ENCODE measurements around the gene SHOX.
"Not testable (repeated sequence)": the region's sequence is repeated elsewhere in the genome, so short reads cannot be mapped to it uniquely, and the experiment has no call there.

SHOX gene

DNA sequence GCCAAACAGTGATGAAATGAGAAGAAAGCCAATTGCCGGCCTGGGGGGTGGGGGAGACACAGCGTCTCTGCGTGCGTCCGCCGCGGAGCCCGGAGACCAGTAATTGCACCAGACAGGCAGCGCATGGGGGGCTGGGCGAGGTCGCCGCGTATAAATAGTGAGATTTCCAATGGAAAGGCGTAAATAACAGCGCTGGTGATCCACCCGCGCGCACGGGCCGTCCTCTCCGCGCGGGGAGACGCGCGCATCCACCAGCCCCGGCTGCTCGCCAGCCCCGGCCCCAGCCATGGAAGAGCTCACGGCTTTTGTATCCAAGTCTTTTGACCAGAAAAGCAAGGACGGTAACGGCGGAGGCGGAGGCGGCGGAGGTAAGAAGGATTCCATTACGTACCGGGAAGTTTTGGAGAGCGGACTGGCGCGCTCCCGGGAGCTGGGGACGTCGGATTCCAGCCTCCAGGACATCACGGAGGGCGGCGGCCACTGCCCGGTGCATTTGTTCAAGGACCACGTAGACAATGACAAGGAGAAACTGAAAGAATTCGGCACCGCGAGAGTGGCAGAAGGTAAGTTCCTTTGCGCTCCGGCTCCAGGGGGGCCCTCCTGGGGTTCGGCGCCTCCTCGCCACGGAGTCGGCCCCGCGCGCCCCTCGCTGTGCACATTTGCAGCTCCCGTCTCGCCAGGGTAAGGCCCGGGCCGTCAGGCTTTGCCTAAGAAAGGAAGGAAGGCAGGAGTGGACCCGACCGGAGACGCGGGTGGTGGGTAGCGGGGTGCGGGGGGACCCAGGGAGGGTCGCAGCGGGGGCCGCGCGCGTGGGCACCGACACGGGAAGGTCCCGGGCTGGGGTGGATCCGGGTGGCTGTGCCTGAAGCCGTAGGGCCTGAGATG lies at the start of gene SHOX:
SHOX (plus strand) TSS at position 180 of the 885 bp plus-strand sequence; CDS start at position 287, 107 bp downstream.
- DNase-seq: no peak

DNA sequence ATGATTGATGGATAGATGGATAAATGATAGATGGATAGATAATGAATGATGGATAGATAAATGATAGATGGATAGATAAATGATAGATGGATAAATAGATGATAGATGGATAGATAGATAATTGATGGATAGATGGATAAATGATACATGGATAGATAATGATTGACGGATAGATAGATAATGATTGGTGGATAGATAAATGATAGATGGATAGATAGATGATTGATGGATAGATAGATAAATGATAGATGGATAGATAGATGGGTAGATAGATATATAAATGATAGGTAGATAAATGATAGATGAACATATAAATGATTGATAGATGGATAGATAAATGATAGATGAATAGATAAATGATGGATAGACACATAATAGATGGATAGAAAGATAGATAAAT lies 49.5 kb upstream of the SHOX start:
- no peak for DNase-seq

DNA sequence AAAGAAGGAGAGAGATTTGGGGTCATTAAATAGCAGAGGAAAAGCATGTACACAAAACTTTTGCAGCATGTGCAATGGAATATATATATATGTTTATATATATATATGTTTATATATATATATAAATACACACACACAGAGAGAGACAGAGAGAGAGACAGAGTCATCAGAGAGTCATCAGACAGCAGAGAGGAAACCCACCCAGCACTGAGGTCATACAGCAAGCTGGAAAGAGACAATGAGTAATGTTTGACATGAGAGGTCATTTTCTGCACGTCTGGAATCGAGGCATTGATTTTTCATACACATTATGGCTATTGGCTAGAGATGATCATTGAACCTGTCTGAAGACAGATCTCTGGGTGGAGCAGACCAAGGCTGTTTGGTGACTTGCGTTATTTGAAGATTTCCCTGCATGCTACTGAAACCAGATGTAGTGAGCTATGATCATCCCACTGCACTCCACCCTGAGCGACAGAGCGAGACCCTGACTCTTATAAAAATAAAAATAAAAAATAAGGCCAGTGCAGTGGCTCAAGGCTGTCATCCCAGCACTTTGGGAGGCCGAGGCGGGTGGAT lies 48.8 kb upstream of the SHOX start:
- DNase-seq: no peak

DNA sequence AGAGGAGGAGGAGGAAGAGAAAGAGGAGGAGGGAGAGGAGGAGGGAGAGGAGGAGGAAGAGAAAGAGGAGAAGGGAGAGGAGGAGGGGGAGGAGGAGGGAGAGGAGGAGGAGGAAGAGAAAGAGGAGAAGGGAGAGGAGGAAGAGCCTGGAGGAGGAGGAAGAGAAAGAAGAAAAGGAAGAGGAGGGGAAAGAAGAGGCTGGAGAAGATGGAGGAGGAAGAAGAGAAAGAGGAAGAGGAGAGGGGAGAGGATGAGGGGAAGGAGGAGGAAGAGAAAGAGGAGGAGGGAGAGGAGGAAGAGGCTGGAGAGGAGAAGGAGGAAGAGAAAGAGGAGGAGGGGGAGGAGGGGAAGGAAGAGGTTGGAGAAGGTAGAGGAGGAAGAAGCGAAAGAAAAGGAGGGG lies 46.0 kb upstream of the SHOX start:
- DNase-seq: no peak

DNA sequence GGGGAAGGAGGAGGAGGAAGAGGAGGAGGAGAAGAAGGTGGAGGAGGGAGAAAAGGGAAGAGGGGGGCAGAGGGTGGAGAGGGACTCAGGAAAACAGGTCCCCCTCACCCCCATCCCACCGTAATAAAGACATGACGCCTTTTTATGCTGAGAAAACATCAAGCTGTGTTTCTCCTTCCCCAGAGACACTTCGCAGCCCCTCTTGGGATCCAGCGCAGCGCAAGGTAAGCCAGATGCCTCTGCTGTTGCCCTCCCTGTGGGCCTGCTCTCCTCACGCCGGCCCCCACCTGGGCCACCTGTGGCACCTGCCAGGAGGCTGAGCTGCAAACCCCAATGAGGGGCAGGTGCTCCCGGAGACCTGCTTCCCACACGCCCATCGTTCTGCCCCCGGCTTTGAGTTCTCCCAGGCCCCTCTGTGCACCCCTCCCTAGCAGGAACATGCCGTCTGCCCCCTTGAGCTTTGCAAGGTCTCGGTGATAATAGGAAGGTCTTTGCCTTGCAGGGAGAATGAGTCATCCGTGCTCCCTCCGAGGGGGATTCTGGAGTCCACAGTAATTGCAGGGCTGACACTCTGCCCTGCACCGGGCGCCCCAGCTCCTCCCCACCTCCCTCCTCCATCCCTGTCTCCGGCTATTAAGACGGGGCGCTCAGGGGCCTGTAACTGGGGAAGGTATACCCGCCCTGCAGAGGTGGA lies 45.3 kb upstream of the SHOX start:
- no peak for DNase-seq

DNA sequence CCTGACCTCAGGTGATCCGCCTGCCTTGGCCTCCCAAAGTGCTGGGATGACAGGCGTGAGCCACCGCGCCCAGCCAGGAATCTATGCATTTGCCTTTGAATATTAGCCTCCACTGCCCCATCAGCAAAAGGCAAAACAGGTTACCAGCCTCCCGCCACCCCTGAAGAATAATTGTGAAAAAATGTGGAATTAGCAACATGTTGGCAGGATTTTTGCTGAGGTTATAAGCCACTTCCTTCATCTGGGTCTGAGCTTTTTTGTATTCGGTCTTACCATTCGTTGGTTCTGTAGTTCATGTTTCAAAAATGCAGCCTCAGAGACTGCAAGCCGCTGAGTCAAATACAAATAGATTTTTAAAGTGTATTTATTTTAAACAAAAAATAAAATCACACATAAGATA lies 44.2 kb upstream of the SHOX start:
- DNase-seq: no peak

DNA sequence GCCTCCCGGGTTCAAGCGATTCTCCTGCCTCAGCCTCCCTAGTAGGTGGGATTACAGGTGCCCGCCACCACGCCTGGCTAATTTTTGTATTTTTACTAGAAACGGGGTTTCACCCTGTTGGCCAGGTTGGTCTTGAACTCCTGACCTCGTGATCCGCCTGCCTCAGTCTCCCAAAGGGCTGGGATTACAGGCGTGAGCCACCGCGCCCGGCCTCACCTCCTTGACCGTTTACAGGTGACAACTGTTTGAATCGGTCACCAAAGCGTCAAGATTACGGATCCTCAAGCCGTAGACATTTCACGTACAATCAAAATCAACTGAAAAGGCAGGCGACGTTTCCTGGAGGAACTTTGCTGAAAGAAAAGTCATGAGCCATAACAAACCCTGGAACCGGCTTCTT lies 41.3 kb upstream of the SHOX start:
- not testable (repeated sequence) for DNase-seq

DNA sequence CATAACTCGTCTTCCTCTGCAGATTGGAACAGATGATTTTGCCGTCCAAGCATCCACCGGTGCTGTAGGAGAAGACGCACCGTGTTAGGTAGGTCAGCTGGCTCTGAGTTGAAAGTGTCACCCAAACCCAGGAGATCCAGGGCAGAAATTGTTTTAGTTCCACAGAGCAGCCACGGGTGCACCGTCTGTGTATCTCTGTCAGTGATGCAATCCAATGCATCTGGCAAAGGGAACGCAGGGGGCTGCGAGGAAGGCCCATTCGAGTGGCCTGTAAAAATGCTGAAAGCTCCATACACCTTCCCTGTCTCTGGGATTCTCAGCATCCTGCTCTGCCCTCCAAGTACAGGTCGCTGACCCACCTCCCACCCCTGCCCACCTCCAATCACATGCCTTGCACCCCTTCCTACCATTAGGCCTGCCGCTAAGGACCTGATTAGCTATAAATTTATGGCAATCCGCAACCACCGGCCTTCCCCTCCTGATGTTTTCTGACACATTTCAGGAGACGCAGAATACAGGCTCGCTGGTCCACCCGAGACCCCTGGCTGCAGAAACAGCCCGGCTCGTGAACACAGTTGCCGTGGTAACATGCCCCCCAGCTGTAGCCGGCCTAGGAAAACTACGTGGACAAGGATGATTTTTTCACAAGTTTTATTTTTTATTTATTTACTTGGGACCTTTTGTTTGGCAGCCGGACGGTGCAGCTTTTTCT lies 39.7 kb upstream of the SHOX start:
- DNase-seq: no peak

DNA sequence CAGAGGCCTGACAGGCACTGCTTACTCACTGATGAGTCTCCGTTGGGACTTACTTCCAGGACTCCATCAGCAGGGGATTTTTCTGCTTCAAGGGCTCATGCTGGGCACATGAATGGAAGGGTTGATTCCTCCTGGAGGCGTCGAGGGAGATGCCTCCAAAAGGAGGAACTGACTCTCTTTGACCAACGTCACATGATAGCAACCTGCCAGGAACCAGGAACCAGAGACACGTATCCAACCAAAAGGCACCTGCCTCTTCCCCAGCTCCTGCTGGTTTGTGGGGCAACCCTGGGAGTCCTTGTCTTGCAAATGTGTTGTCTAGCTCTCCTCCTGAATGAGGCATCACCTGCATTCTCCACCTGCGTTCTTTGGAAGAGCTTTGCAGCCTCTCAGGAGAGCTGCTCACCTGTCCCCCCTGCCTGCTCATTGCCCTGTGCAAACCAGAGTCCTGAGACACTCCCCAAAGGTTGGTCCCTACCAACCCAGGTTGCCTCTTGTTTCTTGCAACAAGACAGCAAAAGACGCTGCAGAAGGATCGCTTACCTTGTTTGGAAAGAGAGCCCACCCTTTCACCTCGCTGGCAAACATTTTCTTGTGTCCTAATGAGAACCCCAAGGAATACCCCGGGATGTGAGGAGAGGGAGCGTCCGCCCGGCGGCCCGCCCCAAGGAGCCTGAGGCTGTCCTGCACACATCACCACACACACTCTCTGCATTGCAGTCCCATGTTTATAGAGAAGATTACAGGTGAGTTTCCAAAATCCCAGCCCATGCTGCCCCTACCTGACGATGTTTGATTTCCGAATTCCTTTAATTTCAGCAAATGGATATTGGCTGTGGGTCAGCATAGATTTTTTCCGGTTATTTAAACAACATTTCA lies 30.5 kb upstream of the SHOX start:
- DNase-seq: no peak

DNA sequence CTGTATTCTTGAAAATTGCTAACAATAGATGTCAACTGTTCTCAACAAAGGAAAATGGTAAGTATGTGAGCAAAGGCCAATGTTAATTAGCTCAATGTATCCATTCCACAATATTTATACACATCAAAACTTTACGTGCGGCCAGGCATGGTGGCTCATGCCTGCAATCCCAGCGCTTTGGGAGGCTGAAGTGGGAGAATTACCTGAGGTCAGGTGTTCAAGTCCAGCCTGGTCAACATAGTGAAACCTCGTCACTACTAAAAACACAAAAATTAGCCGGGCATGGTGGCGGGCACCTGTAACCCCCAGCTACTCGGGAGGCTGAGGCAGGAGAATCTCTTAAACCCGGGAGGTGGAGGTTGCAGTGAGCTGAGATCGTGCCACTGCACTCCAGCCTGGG lies 27.6 kb upstream of the SHOX start:
- not testable (repeated sequence) for DNase-seq

DNA sequence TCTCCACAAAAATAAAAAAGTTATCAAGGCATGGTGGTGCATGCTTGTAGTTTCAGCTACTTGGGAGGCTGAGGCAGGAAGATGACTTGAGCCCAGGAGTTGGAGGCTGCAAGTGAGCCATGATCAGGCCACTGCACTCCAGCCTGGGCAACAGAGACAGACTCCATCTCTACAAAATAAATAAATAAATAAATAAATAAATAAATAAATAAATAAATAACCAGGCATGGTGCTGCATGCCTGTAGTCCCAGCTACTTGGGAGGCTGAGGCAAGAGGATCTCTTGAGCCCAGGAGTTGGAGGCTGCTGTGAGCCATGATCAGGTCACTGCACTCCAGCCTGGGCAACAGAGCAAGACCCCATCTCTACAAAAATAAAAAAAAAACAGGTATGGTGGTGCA lies 26.0 kb upstream of the SHOX start:
- DNase-seq: not testable (repeated sequence)

DNA sequence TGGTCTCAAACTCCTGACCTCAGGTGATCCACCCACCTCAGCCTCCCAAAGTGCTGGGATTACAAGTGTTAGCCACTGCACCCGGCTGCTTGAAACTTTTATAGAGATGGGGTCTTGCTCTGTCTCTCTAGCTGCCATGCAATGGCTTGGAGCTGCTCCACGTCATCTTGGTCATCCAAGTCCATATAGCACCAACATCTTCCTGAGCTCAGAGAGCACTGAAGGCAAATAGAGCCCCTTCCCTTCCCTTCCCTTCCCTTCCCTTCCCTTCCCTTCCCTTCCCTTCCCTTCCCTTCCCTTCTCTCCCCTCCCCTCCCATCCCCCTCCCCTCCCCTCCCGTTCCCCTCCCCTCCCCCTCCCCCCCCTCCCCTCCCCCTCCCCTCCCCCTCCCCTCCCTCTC lies 22.5 kb upstream of the SHOX start:
- not testable (repeated sequence) for DNase-seq

DNA sequence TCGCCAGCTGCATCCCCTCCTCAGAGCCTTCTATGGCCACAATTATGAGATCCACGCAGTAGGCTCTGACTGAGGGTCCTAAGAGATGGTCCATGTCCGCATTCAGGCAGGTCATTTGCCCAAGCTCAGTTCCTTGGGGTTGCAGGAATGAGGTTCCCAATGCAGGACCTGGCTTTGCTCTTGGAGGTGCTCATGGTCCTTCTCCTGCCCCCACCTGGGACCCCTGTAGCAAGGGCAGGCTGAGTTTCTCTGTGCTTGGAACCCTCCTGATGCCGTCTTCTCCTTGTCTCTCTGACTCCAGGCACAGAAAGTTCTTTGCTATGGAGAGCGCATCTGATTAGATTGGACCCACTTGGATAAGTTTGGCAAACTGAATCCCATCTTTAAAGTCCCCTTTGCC lies 16.5 kb upstream of the SHOX start:
- DNase-seq: no peak

DNA sequence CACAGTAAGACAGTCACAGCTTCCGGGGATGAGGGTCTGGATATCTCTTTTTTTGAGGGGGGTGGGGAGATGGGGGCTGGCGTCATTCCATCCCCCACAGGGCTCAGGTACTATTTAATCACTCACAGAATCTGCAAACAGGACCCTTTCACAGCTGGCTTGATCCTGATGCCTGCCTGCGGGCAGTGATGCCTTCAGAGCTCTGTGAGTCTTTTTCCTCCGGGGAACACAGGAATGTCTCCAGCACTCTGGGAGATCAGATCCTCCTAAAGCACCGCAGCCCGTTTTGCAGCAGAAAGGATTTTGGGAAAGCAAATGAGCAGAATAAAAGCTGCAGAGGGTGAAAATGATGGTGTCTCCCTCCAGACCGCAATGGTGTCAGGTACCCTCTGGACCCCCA lies 13.2 kb upstream of the SHOX start:
- DNase-seq: no peak

DNA sequence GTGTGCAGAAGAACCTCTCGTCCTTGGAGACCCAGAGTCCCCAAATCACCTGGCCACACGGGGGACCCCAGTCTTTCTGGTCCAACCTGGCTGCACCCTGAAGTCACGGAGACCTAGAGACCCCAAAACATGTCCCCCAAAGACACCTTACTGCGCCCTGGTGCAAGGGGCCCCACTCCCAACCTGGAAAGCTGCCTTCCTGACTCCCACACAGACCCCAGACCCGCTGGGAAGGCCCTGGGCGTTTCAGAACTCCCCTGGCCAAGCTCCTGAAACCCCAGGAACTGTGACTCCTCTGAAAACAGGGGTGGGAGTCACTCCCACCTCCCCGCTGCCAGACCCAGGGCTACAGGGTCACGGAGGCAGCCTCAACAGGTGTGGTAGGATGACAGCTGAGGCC lies 12.7 kb upstream of the SHOX start:
- DNase-seq: no peak

DNA sequence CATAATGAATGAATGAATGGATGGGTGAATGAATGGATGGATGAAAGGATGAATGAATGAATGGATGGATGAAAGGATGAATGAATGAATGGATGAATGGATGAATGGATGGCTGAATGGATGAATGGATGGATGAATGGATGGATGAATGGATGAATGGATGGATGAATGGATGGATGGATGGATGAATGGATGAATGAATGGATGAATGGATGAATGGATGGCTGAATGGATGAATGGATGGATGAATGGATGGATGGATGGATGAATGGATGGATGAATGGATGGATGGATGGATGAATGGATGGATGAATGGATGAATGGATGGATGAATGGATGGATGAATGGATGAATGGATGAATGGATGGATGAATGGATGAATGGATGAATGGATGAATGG lies 12.3 kb upstream of the SHOX start:
- not testable (repeated sequence) for DNase-seq

DNA sequence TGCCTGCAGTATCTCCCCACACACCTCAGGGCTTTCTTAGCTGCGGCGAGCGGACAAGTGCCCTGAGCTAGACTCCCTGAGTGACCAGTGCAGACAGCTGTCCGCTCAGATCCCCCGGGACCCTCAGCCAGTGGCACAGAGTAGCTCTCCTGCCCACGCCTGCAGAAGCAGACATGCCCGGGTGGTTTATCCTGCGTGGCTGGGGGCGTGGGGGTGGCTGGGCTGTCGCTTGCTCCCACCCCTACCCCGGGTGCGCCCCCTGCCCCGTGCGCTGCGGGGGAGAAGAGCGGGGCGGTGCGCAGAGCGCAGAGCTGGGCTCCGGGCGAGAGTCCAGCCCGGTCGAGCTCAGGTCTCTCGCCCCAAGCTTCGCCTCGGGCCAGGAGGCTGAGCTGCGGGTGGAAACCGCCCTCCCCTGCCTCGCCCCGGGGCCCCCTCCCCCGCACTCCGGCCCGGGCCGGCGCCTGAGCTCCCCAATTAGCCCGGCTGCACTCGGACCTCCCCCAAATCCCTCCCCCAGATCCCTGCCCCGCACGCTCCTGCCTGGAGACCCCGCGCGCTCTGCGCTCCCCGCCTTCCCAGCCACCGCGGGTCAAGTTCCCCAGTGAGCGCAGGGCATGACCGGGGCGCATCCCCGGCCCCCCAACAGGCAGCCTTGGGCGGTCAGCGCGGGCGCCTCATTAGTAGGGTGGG lies 11.7 kb upstream of the SHOX start:
- DNase-seq: no peak

DNA sequence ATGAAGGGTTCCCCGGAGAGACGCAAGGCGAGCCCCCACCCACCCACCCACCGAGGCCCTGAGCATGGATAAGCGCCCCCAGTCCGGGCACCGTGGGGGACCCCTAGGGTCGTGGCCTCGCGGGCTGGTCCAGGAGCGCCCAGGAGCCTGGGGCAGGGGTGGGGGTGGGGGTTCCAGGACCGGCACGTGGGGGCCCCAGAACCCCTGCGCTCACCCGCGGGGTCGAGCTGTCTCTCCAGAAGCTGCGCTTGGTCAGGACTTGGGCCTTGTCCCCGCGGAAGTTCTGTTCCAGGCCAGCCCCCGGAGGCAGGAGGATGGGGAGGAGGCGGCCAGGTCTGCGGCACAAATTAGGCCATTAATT lies 11.2 kb upstream of the SHOX start:
- DNase-seq: no peak

DNA sequence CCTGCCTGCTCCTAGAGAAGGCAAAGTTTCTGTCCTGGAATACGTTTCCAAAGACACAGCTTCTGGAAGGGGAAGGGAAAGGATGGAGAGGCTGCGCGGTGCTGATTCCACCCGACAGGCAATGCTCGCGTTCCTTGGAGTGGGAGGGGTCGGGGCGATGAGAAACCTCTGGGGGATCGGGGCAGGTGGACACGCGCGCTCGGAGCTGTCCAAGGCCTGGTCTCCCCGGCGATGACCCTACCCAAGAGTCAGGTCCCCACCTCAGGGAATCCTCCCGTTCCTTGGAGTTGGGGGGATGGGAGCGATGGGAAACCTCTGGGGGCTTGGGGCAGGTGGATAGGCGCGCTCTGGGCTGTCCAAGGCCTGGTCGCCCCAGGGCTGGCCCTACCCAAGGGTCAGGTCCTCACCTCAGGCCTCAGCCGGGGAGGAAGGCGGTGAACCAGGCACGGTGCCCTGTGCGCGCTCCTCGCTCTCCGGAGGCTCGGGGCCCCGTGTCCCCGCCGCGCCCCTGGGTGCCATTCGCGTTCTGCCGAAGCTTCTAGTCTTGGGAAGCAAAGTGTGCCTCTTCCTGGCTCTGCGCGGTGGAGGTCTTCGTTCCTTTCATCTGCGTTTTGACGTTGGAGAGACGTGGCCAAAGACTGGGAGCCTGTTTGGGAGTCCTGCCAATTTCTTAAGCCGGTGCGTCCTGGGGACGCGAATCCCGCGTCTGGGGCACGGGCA lies 10.6 kb upstream of the SHOX start:
- no peak for DNase-seq

DNA sequence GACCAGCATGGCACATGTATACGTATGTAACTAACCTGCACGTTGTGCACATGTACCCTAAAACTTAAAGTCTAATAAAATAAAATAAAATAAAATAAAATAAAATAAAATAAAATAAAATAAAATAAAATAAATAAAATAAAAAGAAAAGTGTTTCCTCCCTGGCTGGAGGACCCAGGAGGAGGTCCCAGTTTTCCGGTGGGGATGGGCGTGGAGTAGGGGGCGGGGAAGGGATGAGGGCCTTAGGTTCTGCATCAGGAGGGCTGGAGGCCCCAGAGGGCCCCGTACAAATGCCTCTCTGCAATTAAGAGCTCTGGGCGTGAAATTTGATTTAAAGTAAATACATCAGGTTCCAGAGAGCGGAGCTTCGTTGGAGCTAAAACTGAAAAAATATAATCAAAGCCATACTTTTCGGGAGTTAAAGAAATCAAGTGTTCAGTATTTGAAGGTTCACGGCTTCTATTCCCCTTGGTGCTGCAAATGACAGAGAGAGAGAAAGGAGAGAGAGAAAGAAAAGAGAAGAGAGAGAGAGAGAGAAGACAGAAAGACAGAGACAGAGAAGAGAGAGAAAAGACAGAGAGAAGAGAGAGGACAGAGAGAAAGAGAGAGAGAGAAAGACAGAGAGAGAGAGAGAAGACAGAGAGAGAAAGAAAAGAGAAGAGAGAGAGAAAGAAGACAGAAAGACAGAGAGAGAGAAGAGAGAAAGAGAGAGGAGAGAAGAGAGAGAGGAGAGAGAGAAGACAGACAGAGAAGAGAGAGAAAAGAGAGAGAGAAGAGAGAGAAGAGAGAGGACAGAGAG lies 8.7 kb upstream of the SHOX start:
- no peak for DNase-seq
